Left lung (tissue), 10 donors: Measurements from ENCODE around the gene SH3GL1. TPM values are rescaled to one million over a fixed set of nuclear protein-coding genes. Genes with fewer than 3 reads are reported as not detected.
A peak's percentile ranks its signal among the peaks of the same experiment; 100 is the strongest.

Experiments
- ATAC-seq: fragments of 200-7000 bp; cut with Tn5 transposase; one replicate; pipeline ENCODE4 v1.9.1; 2020; ENCODE audit warnings: moderate library complexity
- DNase-seq, 4 donors: peaks; one replicate each; pipeline ENCODE4 v3.0.0-alpha.2; 2013 to 2020
- H3K27ac ChIP-seq, 2 donors: fragments of 200-600 bp; sonication (generic) in 1 of 2; one replicate each; pipeline versions ENCODE4 v1.5.0 to v1.8.0; 2020 to 2021
- H3K27me3 ChIP-seq, 2 donors: fragments of 200-600 bp; sonication (generic) in 1 of 2; one replicate each; pipeline versions ENCODE4 v1.5.0 to v1.8.0; 2020 to 2021
- H3K36me3 ChIP-seq, 2 donors: fragments of 200-600 bp; sonication (generic) in 1 of 2; one replicate each; pipeline versions ENCODE4 v1.5.0 to v1.8.0; 2020 to 2021
- H3K4me1 ChIP-seq, 2 donors: fragments of 200-600 bp; one replicate each; pipeline ENCODE4 v1.8.0; 2021
- H3K4me3 ChIP-seq, 2 donors: fragments of 200-600 bp; sonication (generic) in 1 of 2; one replicate each; pipeline versions ENCODE4 v1.5.0 to v1.8.0; 2020 to 2021; ENCODE audit warnings: mild to moderate bottlenecking in 1 of 2
- H3K9me3 ChIP-seq, 2 donors: fragments of 200-600 bp; sonication (generic) in 1 of 2; one replicate each; pipeline versions ENCODE4 v1.5.0 to v1.8.0; 2020 to 2021
- CTCF ChIP-seq, 2 donors: fragments of 200-600 bp; sonication (generic) in 1 of 2; IDR thresholded peaks; one replicate each; pipeline versions ENCODE4 v1.5.0 to v1.8.0; 2021; ENCODE audit warnings: antibody characterized with exemption in 2 of 2
- intact Hi-C, 2 donors: fragments of 100-400 bp; cut with DNase I; formaldehyde crosslinking; loops; one replicate each; pipeline versions ENCODE4 v1.11.2 to v1.14.2; 2022
- polyA plus RNA-seq, 6 donors: library from polyadenylated mRNA; unstranded; fragments of 120-200 nt; gene quantifications; one replicate each; pipeline ENCODE4 v1.2.1, GENCODE V29; 2013; ENCODE audit not compliant: insufficient read length in 6 of 6
- total RNA-seq, 2 donors: library from RNA; stranded (reverse); fragmentation: NEBNext Ultra II Directional; extraction: Animal tissue kit (Norgen Biotek cat#: 25700); gene quantifications; one replicate each; pipeline ENCODE4 v1.2.1, GENCODE V29; 2021
- donor health status: DM: no; HTN: yes; CAD: no.
- donor health status: DM: no; HTN: no; CAD: no.

Gene SH3GL1
- total and polyA plus RNA-seq, 8 donors, result 64.6 to 119 (median 84.4) TPM

GRCh38 chr19:4368128-4368820 lies 32.1 kb downstream of the SH3GL1 start:
- TF ChIP-seq CTCF (IDR thresholded peaks at IDR 0.05), result no peak
- intact Hi-C loops, result no loop called here
- Histone ChIP-seq H3K9me3 (no peaks in the 10 kb centered on the region), H3K27me3 (no peaks in the 10 kb centered on the region), H3K27ac (peak overlapping the region; percentile 85 to 88), H3K36me3 (peaks cover 0 to 45% of the 10 kb centered on the region in 2 donors), H3K4me1 (peaks cover 28 to 62% of the 10 kb centered on the region in 2 donors), H3K4me3 (no peak overlapping the region)
- DNase-seq, result no peak
- ATAC-seq, result no peak

- intact Hi-C loops, result no loop called here
- Histone ChIP-seq H3K4me3 (no peak overlapping the region), H3K36me3 (peaks cover 0 to 50% of the 10 kb centered on the region in 2 donors), H3K9me3 (no peaks in the 10 kb centered on the region), H3K27me3 (no peaks in the 10 kb centered on the region), H3K4me1 (peaks cover 28 to 56% of the 10 kb centered on the region in 2 donors), H3K27ac (peak overlapping the region; percentile 85 to 88)
- ATAC-seq (no peak), DNase-seq (no peak)
- TF ChIP-seq CTCF (IDR thresholded peaks at IDR 0.05), result no peak
Measured at GRCh38 chr19:4367781-4368127, 32.6 kb downstream of the SH3GL1 start.

GRCh38 chr19:4367336-4367723 lies 33.0 kb downstream of the SH3GL1 start:
- Histone ChIP-seq H3K9me3 (no peaks in the 10 kb centered on the region), H3K27ac (peak overlapping the region in 1 of 2 donors; percentile 88), H3K36me3 (peaks cover 0 to 54% of the 10 kb centered on the region in 2 donors), H3K4me1 (peaks cover 28 to 52% of the 10 kb centered on the region in 2 donors), H3K27me3 (no peaks in the 10 kb centered on the region), H3K4me3 (no peak overlapping the region)
- no peak for DNase-seq
- intact Hi-C loops, result no loop called here
- no peak for TF ChIP-seq CTCF (IDR thresholded peaks at IDR 0.05)
- no peak for ATAC-seq

GRCh38 chr19:4366666-4367335 lies 33.5 kb downstream of the SH3GL1 start:
- H3K27me3 ChIP-seq, result no peaks in the 10 kb centered on the region
- peak overlapping the region in 1 of 2 donors; percentile 88 for H3K27ac ChIP-seq
- peaks cover 28 to 47% of the 10 kb centered on the region in 2 donors for H3K4me1 ChIP-seq
- intact Hi-C loops, result no loop called here
- peaks cover 0 to 60% of the 10 kb centered on the region in 2 donors for H3K36me3 ChIP-seq
- ATAC-seq (no peak), DNase-seq (no peak)
- H3K9me3 ChIP-seq, result no peaks in the 10 kb centered on the region
- H3K4me3 ChIP-seq, result no peak overlapping the region
- no peak for TF ChIP-seq CTCF (IDR thresholded peaks at IDR 0.05)
